ENCODE data around the gene AK1. TPM values are rescaled to one million over a fixed set of nuclear protein-coding genes. Genes with fewer than 3 reads are reported as not detected.

The AK1 gene
- total RNA-seq, 4 donors from 2014 or later = 14.2 to 35.6 (median 19.1) TPM

- TF ChIP-seq CTCF (IDR thresholded peaks at IDR 0.05; ENCODE audit: low read depth) = no peak
Measured at GRCh38 chr9:127907867-127908659, 30.6 kb upstream of the AK1 start.

- no peak for TF ChIP-seq CTCF (IDR thresholded peaks at IDR 0.05; ENCODE audit: low read depth)
Measured at GRCh38 chr9:127905788-127906191, 28.3 kb upstream of the AK1 start.

- no peak for TF ChIP-seq CTCF (IDR thresholded peaks at IDR 0.05; ENCODE audit: low read depth)
Measured at GRCh38 chr9:127905004-127905728, 27.7 kb upstream of the AK1 start.

- no peak for TF ChIP-seq CTCF (IDR thresholded peaks at IDR 0.05; ENCODE audit: low read depth)
Measured at GRCh38 chr9:127904561-127905003, 27.1 kb upstream of the AK1 start.

- TF ChIP-seq CTCF (IDR thresholded peaks at IDR 0.05; ENCODE audit: low read depth) = no peak
Measured at GRCh38 chr9:127903557-127904475, 26.3 kb upstream of the AK1 start.

- TF ChIP-seq CTCF (IDR thresholded peaks at IDR 0.05; ENCODE audit: low read depth) = no peak
Measured at GRCh38 chr9:127899128-127899943, 21.9 kb upstream of the AK1 start, which contains the start of gene ST6GALNAC6. TSS of gene ST6GALNAC6 (minus strand) at chr9:127899603. CDS start at chr9:127897981, 1,622 bp downstream.

Data from subcutaneous adipose tissue (tissue), 4 donors.